H1 (cell line): ENCODE measurements around the gene RGS4. TPM values are rescaled to one million over a fixed set of nuclear protein-coding genes. Genes with fewer than 3 reads are reported as not detected.

ENCODE experiments used
- ASH2L ChIP-seq: fragments of 200-600, 300-600 bp; sonication (generic); IDR thresholded peaks from one replicate; pipeline ENCODE4 v1.7.1; 2017; ENCODE audit warnings: low read length
- CBX5 ChIP-seq: fragments of 300-800, 300-1000 bp; sonication (generic); IDR thresholded peaks from 2 replicates; pipeline ENCODE4 v1.7.1; 2016; ENCODE audit warnings: antibody characterized with exemption, low read length, low read depth
- CHD2 ChIP-seq: IDR thresholded peaks from 2 replicates; pipeline ENCODE4 v1.6.1; 2012; ENCODE audit warnings: low read length, improper control_type of control experiment
- CTBP2 ChIP-seq: IDR thresholded peaks from 2 replicates; pipeline ENCODE4 v1.7.0; 2011; ENCODE audit warnings: borderline replicate concordance, mild to moderate bottlenecking, moderate library complexity, mixed read lengths, low read length; ENCODE audit not compliant: insufficient read depth, insufficient read length
- FOSL1 ChIP-seq: IDR thresholded peaks from 2 replicates; pipeline ENCODE4 v1.6.1; 2011; ENCODE audit warnings: mild to moderate bottlenecking, low read depth, low read length, moderate library complexity; ENCODE audit not compliant: insufficient read depth
- HDAC6 ChIP-seq: IDR thresholded peaks from one replicate; pipeline ENCODE4 v1.7.1; 2012; ENCODE audit warnings: low read depth, mild to moderate bottlenecking, inconsistent platforms, low read length, moderate library complexity
- JUN ChIP-seq: IDR thresholded peaks from 2 replicates; pipeline ENCODE4 v1.6.1; 2011; ENCODE audit warnings: low read depth, mild to moderate bottlenecking, improper control_type of control experiment, low read length
- polyA plus RNA-seq, 7 experiments: library from polyadenylated mRNA; depleted of rRNA in 3 of 7; stranded (reverse) in 5 of 7; unstranded in 2 of 7; fragments of >200 nt in 5 of 7; fragments of 200-250 nt in 2 of 7; gene quantifications; 1 replicate in 5 of 7; 2 replicates in 1 of 7; 4 replicates in 1 of 7; pipeline versions ENCODE4 v1.2.1 to v1.2.3, GENCODE V29; 2011 to 2013; ENCODE audit warnings: missing spikeins in 2 of 7, mixed read lengths in 2 of 7
- total RNA-seq: library from RNA; stranded (reverse); fragmentation: NEBNext Ultra II Directional; extraction: Animal tissue kit (Norgen Biotek cat#: 25700); gene quantifications from 2 replicates; pipeline ENCODE4 v1.2.1, GENCODE V29; 2021
- TF ChIP-seq, protein P1 (sequence below): fragments of 300-600 bp; sonication (generic); IDR thresholded peaks from 2 replicates; pipeline ENCODE4 v1.7.1; 2012; ENCODE audit warnings: low read length, moderate library complexity, mild to moderate bottlenecking, inconsistent platforms; ENCODE audit not compliant: insufficient replicate concordance
- TF ChIP-seq, protein P2 (sequence below): IDR thresholded peaks from 2 replicates; pipeline ENCODE4 v1.6.1; 2012; ENCODE audit warnings: low read length, inconsistent platforms

The RGS4 gene
- total and polyA plus RNA-seq, 2 of the 8 experiments (the other 6 are each of a cell fraction or from before 2014, with no cell fraction given), result 0.26 to 0.74 TPM

DNA sequence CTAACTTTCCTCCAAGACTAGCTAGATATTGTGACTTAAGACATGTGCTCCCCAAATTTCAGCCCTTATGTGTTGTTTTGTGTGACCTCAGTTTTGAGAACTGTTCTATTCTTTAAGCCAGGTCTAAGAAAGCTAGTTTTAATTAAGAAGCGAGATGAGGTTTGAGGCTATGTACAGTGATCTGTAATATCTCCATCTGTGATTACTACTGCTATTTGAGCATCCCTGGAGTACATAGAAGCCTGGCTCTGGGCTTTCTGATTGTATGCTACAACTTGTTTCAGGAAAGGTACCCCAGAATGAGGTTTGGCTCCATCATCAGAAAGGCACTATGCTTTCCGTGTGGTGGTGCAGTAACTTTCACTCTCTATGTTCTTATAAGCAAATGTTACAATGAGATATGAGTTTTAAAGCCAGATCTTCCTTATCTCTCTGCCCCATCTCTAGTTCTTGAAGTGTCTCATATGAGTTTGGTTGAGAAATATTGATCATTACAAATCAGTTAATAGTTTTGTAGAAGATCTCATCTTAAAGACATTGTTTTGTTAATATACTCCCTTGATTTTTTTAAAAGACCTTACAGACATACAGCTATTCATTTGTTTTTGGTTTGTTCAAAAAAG lies 605 bp downstream of the RGS4 start (continued):
- TF ChIP-seq, protein P1, sequence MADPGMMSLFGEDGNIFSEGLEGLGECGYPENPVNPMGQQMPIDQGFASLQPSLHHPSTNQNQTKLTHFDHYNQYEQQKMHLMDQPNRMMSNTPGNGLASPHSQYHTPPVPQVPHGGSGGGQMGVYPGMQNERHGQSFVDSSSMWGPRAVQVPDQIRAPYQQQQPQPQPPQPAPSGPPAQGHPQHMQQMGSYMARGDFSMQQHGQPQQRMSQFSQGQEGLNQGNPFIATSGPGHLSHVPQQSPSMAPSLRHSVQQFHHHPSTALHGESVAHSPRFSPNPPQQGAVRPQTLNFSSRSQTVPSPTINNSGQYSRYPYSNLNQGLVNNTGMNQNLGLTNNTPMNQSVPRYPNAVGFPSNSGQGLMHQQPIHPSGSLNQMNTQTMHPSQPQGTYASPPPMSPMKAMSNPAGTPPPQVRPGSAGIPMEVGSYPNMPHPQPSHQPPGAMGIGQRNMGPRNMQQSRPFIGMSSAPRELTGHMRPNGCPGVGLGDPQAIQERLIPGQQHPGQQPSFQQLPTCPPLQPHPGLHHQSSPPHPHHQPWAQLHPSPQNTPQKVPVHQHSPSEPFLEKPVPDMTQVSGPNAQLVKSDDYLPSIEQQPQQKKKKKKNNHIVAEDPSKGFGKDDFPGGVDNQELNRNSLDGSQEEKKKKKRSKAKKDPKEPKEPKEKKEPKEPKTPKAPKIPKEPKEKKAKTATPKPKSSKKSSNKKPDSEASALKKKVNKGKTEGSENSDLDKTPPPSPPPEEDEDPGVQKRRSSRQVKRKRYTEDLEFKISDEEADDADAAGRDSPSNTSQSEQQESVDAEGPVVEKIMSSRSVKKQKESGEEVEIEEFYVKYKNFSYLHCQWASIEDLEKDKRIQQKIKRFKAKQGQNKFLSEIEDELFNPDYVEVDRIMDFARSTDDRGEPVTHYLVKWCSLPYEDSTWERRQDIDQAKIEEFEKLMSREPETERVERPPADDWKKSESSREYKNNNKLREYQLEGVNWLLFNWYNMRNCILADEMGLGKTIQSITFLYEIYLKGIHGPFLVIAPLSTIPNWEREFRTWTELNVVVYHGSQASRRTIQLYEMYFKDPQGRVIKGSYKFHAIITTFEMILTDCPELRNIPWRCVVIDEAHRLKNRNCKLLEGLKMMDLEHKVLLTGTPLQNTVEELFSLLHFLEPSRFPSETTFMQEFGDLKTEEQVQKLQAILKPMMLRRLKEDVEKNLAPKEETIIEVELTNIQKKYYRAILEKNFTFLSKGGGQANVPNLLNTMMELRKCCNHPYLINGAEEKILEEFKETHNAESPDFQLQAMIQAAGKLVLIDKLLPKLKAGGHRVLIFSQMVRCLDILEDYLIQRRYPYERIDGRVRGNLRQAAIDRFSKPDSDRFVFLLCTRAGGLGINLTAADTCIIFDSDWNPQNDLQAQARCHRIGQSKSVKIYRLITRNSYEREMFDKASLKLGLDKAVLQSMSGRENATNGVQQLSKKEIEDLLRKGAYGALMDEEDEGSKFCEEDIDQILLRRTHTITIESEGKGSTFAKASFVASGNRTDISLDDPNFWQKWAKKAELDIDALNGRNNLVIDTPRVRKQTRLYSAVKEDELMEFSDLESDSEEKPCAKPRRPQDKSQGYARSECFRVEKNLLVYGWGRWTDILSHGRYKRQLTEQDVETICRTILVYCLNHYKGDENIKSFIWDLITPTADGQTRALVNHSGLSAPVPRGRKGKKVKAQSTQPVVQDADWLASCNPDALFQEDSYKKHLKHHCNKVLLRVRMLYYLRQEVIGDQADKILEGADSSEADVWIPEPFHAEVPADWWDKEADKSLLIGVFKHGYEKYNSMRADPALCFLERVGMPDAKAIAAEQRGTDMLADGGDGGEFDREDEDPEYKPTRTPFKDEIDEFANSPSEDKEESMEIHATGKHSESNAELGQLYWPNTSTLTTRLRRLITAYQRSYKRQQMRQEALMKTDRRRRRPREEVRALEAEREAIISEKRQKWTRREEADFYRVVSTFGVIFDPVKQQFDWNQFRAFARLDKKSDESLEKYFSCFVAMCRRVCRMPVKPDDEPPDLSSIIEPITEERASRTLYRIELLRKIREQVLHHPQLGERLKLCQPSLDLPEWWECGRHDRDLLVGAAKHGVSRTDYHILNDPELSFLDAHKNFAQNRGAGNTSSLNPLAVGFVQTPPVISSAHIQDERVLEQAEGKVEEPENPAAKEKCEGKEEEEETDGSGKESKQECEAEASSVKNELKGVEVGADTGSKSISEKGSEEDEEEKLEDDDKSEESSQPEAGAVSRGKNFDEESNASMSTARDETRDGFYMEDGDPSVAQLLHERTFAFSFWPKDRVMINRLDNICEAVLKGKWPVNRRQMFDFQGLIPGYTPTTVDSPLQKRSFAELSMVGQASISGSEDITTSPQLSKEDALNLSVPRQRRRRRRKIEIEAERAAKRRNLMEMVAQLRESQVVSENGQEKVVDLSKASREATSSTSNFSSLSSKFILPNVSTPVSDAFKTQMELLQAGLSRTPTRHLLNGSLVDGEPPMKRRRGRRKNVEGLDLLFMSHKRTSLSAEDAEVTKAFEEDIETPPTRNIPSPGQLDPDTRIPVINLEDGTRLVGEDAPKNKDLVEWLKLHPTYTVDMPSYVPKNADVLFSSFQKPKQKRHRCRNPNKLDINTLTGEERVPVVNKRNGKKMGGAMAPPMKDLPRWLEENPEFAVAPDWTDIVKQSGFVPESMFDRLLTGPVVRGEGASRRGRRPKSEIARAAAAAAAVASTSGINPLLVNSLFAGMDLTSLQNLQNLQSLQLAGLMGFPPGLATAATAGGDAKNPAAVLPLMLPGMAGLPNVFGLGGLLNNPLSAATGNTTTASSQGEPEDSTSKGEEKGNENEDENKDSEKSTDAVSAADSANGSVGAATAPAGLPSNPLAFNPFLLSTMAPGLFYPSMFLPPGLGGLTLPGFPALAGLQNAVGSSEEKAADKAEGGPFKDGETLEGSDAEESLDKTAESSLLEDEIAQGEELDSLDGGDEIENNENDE, result no peak
- TF ChIP-seq CBX5 (no peak), FOSL1 (no peak), HDAC6 (no peak), ASH2L (no peak), CTBP2 (no peak), JUN (no peak), CHD2 (no peak)
- TF ChIP-seq, protein P2, sequence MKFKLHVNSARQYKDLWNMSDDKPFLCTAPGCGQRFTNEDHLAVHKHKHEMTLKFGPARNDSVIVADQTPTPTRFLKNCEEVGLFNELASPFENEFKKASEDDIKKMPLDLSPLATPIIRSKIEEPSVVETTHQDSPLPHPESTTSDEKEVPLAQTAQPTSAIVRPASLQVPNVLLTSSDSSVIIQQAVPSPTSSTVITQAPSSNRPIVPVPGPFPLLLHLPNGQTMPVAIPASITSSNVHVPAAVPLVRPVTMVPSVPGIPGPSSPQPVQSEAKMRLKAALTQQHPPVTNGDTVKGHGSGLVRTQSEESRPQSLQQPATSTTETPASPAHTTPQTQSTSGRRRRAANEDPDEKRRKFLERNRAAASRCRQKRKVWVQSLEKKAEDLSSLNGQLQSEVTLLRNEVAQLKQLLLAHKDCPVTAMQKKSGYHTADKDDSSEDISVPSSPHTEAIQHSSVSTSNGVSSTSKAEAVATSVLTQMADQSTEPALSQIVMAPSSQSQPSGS, result no peak
